Fibroblast of pulmonary artery (primary cell): ENCODE data around the gene RAB7B.

ENCODE experiments used
- DNase-seq: peaks from one replicate; pipeline ENCODE4 v3.0.0-alpha.2; 2010; ENCODE audit warnings: low read depth
- H3K4me3 ChIP-seq: replicated peaks from 2 replicates; pipeline ENCODE4 v1.5.1; 2011; ENCODE audit warnings: low read depth, mild to moderate bottlenecking, control low read depth, low read length, moderate library complexity
- CTCF ChIP-seq: IDR thresholded peaks from 2 replicates; pipeline ENCODE4 v1.5.1; 2011; ENCODE audit warnings: mild to moderate bottlenecking, control low read depth, low read length, inconsistent platforms; ENCODE audit errors: missing control alignments

Gene RAB7B

GRCh38 chr1:205962821-205963221 lies 40.4 kb downstream of the RAB7B start:
- no peak for DNase-seq
- H3K4me3 ChIP-seq, result no peak overlapping the region
- TF ChIP-seq CTCF, result no peak

DNA sequence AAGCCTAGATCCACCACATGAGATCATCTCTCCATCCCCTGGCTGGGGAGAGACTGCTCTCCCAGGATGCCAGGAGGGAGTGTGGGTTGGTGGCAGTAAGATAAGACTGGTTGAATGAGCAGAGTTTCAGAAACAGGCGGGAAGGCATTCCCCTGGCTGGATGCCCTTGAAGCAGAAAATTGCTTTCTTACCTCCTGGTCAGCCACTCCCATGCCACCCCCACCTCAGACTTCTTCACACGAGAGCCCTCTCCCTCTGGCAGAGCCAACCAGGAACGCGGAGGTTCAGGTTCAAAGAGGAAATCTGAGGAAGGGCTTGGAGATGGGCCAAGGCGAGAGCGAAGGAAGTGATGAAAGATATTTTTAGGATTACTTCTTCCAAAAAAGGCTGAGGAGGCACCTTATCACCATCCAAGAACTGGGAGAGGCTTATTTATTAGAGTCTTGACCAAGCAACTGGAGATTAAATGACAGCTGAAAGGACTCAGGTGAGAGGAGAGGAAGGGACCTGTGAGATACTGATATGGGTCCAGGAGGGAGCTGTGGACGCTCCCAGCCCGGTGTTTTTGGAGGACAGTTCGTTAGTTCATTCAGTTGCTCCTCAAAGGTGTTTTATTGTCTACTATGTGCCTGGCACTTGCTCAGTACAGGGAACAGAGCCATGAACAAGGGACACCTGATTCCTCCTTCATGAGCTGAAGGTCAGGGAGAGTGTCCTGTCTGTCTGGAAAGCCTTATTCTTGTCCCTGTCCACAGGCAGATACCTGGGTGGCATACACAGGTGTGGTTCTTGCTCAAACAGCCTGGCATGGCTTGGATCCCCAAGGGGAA lies 41.0 kb downstream of the RAB7B start:
- peak; percentile 68 for DNase-seq
- no peak overlapping the region for H3K4me3 ChIP-seq
- no peak for TF ChIP-seq CTCF

- DNase-seq, result peak; percentile 38
- H3K4me3 ChIP-seq, result no peak overlapping the region
- TF ChIP-seq CTCF, result no peak
These were observed 41.8 kb downstream of the RAB7B start for GRCh38 chr1:205961405-205961804.

GRCh38 chr1:205959789-205960188 lies 43.4 kb downstream of the RAB7B start:
- TF ChIP-seq CTCF, result no peak
- DNase-seq, result no peak
- H3K4me3 ChIP-seq, result no peak overlapping the region

GRCh38 chr1:205955499-205955898 lies 47.7 kb downstream of the RAB7B start:
- DNase-seq, result no peak
- no peak for TF ChIP-seq CTCF
- H3K4me3 ChIP-seq, result no peak overlapping the region

DNA sequence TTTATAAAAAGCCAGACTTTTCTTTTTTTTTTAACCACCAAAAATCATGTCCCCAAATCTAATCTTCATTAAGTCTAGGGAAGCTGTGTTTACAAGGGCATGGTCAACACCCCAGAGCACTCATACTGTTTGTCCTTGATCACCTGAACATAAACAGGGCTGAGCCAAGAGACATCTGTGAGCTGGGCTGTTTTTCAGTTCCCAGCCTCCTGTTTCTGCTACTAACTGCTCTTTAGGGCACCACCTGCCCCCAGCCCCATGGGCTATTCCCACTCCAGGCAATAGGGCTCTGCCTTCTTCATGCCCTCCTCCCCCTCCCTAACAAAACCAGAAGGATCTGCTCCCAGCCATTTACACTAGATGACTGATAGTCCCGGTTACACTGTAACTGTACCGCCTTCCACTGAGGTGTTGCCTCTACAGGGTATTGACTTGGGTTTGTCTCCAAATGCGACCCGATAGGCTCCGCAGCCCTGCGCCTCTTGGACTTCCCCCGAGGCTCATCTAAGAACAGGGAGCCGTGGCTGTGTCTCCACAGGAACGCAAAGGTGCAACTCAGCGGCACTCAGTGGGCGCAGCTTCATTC lies 48.3 kb downstream of the RAB7B start:
- H3K4me3 ChIP-seq, result no peak overlapping the region
- TF ChIP-seq CTCF, result no peak
- DNase-seq, result no peak

- TF ChIP-seq CTCF, result no peak
- DNase-seq, result no peak
- H3K4me3 ChIP-seq, result no peak overlapping the region
These were observed 51.4 kb downstream of the RAB7B start for GRCh38 chr1:205951746-205952145.
